ENCODE results near the gene SEPTIN10. TPM values are rescaled to one million over a fixed set of nuclear protein-coding genes. Genes with fewer than 3 reads are reported as not detected.

SEPTIN10 gene
- total RNA-seq, 1 donor from 2014 or later: 90.8 TPM

GRCh38 chr2:109513749-109514588, 99.8 kb downstream of the SEPTIN10 start:
- H3K4me1 Mint-ChIP-seq (ENCODE audit: low read depth, unreplicated experiment): no peaks in the 10 kb centered on the region
- Histone ChIP-seq H3K4me1 (ENCODE audit: insufficient read depth, low read length) (peaks cover 10% of the 10 kb centered on the region), H3K36me3 (ENCODE audit: insufficient read depth, low read length) (no peaks in the 10 kb centered on the region), H4K20me1 (ENCODE audit: insufficient read depth, low read length) (no peaks in the 10 kb centered on the region), H3K4me2 (ENCODE audit: low read length) (peak overlapping the region; percentile 66), H3K27me3 (ENCODE audit: insufficient read depth, low read length) (no peaks in the 10 kb centered on the region), H3K9ac (ENCODE audit: low read length) (peak overlapping the region; percentile 47), H3K4me3 (ENCODE audit: insufficient read depth, low read depth, low read length) (no peak overlapping the region), H3K27ac (ENCODE audit: low read depth, low read length) (peak overlapping the region; percentile 8), H2AFZ (ENCODE audit: low read depth, low read length) (peak overlapping the region; percentile 55), H3K79me2 (ENCODE audit: insufficient read depth, low read length) (no peaks in the 10 kb centered on the region), H3K9me3 (ENCODE audit: insufficient read depth, low read depth, low read length) (no peaks in the 10 kb centered on the region)
- peaks cover 27% of the 10 kb centered on the region for H3K27me3 Mint-ChIP-seq (ENCODE audit: low read depth, unreplicated experiment)
- no peaks in the 10 kb centered on the region for H3K36me3 Mint-ChIP-seq (ENCODE audit: low read depth, unreplicated experiment)
- no peak for FAIRE-seq
- peak overlapping the region; percentile 72 for H3K27ac Mint-ChIP-seq (ENCODE audit: unreplicated experiment)
- no peak for TF ChIP-seq CTCF (IDR thresholded peaks at IDR 0.05; ENCODE audit: insufficient read depth, low read depth, low read length)
- no peak for TF ChIP-seq EZH2 (IDR thresholded peaks at IDR 0.05; ENCODE audit: insufficient read depth, low read length)
- H3K9me3 Mint-ChIP-seq (ENCODE audit: unreplicated experiment): no peaks in the 10 kb centered on the region
- DNase-seq (ENCODE audit: low read depth): peak; percentile 82
- no peak overlapping the region for H3K4me3 Mint-ChIP-seq (ENCODE audit: unreplicated experiment)

- no peaks in the 10 kb centered on the region for H4K20me1 ChIP-seq (ENCODE audit: insufficient read depth, low read length)
- Mint-ChIP-seq H3K27ac (ENCODE audit: unreplicated experiment) (no peak overlapping the region), H3K4me3 (ENCODE audit: unreplicated experiment) (no peak overlapping the region), H3K9me3 (ENCODE audit: unreplicated experiment) (no peaks in the 10 kb centered on the region), H3K36me3 (ENCODE audit: low read depth, unreplicated experiment) (peaks cover 2% of the 10 kb centered on the region), H3K4me1 (ENCODE audit: low read depth, unreplicated experiment) (no peaks in the 10 kb centered on the region), H3K27me3 (ENCODE audit: low read depth, unreplicated experiment) (peaks cover 26% of the 10 kb centered on the region)
- no peak for DNase-seq (ENCODE audit: low read depth)
- no peak overlapping the region for H3K4me3 ChIP-seq (ENCODE audit: insufficient read depth, low read depth, low read length)
- no peaks in the 10 kb centered on the region for H3K9me3 ChIP-seq (ENCODE audit: insufficient read depth, low read depth, low read length)
- no peaks in the 10 kb centered on the region for H3K27me3 ChIP-seq (ENCODE audit: insufficient read depth, low read length)
- H3K36me3 ChIP-seq (ENCODE audit: insufficient read depth, low read length): no peaks in the 10 kb centered on the region
- H3K79me2 ChIP-seq (ENCODE audit: insufficient read depth, low read length): no peaks in the 10 kb centered on the region
- peaks cover 10% of the 10 kb centered on the region for H3K4me1 ChIP-seq (ENCODE audit: insufficient read depth, low read length)
- peak; percentile 54 for FAIRE-seq
- no peak overlapping the region for H3K27ac ChIP-seq (ENCODE audit: low read depth, low read length)
- H3K9ac ChIP-seq (ENCODE audit: low read length): no peak overlapping the region
- no peak overlapping the region for H3K4me2 ChIP-seq (ENCODE audit: low read length)
- H2AFZ ChIP-seq (ENCODE audit: low read depth, low read length): no peak overlapping the region
- no peak for TF ChIP-seq CTCF (IDR thresholded peaks at IDR 0.05; ENCODE audit: insufficient read depth, low read depth, low read length)
- TF ChIP-seq EZH2 (IDR thresholded peaks at IDR 0.05; ENCODE audit: insufficient read depth, low read length): no peak
Observed at GRCh38 chr2:109513230-109513629, 100.5 kb downstream of the SEPTIN10 start.

- FAIRE-seq: no peak
- Mint-ChIP-seq H3K27ac (ENCODE audit: unreplicated experiment) (no peak overlapping the region), H3K27me3 (ENCODE audit: low read depth, unreplicated experiment) (peaks cover 22% of the 10 kb centered on the region), H3K36me3 (ENCODE audit: low read depth, unreplicated experiment) (peaks cover 3% of the 10 kb centered on the region), H3K4me1 (ENCODE audit: low read depth, unreplicated experiment) (no peaks in the 10 kb centered on the region), H3K4me3 (ENCODE audit: unreplicated experiment) (no peak overlapping the region), H3K9me3 (ENCODE audit: unreplicated experiment) (no peaks in the 10 kb centered on the region)
- Histone ChIP-seq H3K9ac (ENCODE audit: low read length) (no peak overlapping the region), H3K36me3 (ENCODE audit: insufficient read depth, low read length) (no peaks in the 10 kb centered on the region), H4K20me1 (ENCODE audit: insufficient read depth, low read length) (no peaks in the 10 kb centered on the region), H3K4me3 (ENCODE audit: insufficient read depth, low read depth, low read length) (no peak overlapping the region), H3K4me2 (ENCODE audit: low read length) (no peak overlapping the region), H3K27me3 (ENCODE audit: insufficient read depth, low read length) (no peaks in the 10 kb centered on the region), H2AFZ (ENCODE audit: low read depth, low read length) (no peak overlapping the region), H3K27ac (ENCODE audit: low read depth, low read length) (no peak overlapping the region), H3K9me3 (ENCODE audit: insufficient read depth, low read depth, low read length) (no peaks in the 10 kb centered on the region), H3K79me2 (ENCODE audit: insufficient read depth, low read length) (no peaks in the 10 kb centered on the region), H3K4me1 (ENCODE audit: insufficient read depth, low read length) (peaks cover 10% of the 10 kb centered on the region)
- DNase-seq (ENCODE audit: low read depth): no peak
- TF ChIP-seq CTCF (IDR thresholded peaks at IDR 0.05; ENCODE audit: insufficient read depth, low read depth, low read length) (no peak), EZH2 (IDR thresholded peaks at IDR 0.05; ENCODE audit: insufficient read depth, low read length) (no peak)
Observed at GRCh38 chr2:109512076-109512475, 101.7 kb downstream of the SEPTIN10 start.

All from astrocyte (in vitro differentiated cells and primary cell).